Measurements from ENCODE around the gene CD2AP.

DNA sequence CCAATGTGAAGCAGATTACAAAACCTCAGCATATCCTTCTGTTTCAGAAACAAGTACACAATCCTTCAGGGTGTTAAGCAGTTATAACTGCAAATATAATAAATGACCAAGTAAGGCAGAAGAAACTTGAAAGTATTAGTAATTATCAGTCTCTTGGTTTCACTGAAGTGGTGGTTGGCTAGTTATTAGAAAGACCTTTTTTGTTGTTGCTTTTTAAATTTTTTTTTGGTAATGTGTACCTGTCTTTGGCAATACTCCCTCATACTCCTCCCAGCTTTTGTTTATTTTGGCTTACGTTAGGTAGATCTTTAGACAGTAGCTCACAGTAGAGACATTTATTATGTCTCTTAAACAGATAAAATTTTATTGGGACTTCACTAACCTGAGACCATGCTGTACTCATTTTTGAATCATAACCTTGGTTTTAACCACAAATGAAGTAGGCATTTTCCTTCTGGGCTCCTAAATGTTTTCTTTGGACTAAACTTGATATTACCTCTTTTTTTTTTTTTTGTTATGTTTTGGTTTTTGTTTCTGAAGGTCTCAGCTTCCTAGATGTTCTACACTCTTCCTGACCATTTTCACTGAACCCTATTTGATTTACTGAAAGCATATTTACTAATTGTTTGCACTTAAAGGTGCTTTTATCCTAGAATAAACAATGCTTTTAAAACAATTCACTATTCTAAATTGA, 6.4 kb downstream of the CD2AP start:
- TF ChIP-seq HDAC6 (IDR thresholded peaks at IDR 0.05; ENCODE audit: low read depth, low read length) (no peak), SP4 (IDR thresholded peaks at IDR 0.05; ENCODE audit: low read length) (no peak), EZH2 (IDR thresholded peaks at IDR 0.05; ENCODE audit: low read depth, low read length, severe bottlenecking) (no peak), TBP (IDR thresholded peaks at IDR 0.05; ENCODE audit: low read depth, low read length) (no peak), TEAD4 (IDR thresholded peaks at IDR 0.05; ENCODE audit: low read depth, low read length) (no peak), JUND (IDR thresholded peaks at IDR 0.05; ENCODE audit: low read length) (no peak), SIN3A (conservative IDR thresholded peaks at IDR 0.05 in 1 of 2, IDR thresholded peaks at IDR 0.05 in 1 of 2; ENCODE audit: low read depth in 1 of 2, low read length in 2 of 2) (no peak), POLR2A (IDR thresholded peaks at IDR 0.05; ENCODE audit: control extremely low read depth in 1 of 2, low read depth in 2 of 2, low read length in 2 of 2) (no peak), SIX5 (IDR thresholded peaks at IDR 0.05; ENCODE audit: low read depth, low read length) (no peak), POLR2AphosphoS5 (IDR thresholded peaks at IDR 0.05; ENCODE audit: low read depth, low read length) (no peak), SRF (IDR thresholded peaks at IDR 0.05; ENCODE audit: low read depth, low read length) (no peak), EP300 (IDR thresholded peaks at IDR 0.05; ENCODE audit: borderline replicate concordance in 1 of 2, low read depth in 2 of 2, low read length in 2 of 2) (no peak)
- TF ChIP-seq, protein P1, sequence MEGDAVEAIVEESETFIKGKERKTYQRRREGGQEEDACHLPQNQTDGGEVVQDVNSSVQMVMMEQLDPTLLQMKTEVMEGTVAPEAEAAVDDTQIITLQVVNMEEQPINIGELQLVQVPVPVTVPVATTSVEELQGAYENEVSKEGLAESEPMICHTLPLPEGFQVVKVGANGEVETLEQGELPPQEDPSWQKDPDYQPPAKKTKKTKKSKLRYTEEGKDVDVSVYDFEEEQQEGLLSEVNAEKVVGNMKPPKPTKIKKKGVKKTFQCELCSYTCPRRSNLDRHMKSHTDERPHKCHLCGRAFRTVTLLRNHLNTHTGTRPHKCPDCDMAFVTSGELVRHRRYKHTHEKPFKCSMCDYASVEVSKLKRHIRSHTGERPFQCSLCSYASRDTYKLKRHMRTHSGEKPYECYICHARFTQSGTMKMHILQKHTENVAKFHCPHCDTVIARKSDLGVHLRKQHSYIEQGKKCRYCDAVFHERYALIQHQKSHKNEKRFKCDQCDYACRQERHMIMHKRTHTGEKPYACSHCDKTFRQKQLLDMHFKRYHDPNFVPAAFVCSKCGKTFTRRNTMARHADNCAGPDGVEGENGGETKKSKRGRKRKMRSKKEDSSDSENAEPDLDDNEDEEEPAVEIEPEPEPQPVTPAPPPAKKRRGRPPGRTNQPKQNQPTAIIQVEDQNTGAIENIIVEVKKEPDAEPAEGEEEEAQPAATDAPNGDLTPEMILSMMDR (IDR thresholded peaks at IDR 0.05; ENCODE audit: control extremely low read depth in 1 of 3, insufficient read depth in 1 of 3, low read depth in 1 of 3, low read length in 3 of 3), result no peak
- TF ChIP-seq, protein P2, sequence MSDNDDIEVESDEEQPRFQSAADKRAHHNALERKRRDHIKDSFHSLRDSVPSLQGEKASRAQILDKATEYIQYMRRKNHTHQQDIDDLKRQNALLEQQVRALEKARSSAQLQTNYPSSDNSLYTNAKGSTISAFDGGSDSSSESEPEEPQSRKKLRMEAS (IDR thresholded peaks at IDR 0.05), result no peak
